SK-N-DZ (cell line): ENCODE data around the gene ARG2. TPM values are rescaled to one million over a fixed set of nuclear protein-coding genes. Genes with fewer than 3 reads are reported as not detected.

Source experiments
- DNase-seq: peaks from one replicate; pipeline ENCODE4 v3.0.0-alpha.2; 2015; ENCODE audit warnings: low spot score
- polyA plus RNA-seq, 2 experiments: library from polyadenylated mRNA; depleted of rRNA; stranded (reverse); fragments of >200 nt; gene quantifications; 2 replicates each; pipeline ENCODE4 v1.2.3, GENCODE V29; 2014

ARG2 gene
- polyA plus RNA-seq (2014; cell fraction: cytosol; rRNA removed), result 20.7 and 22.2 TPM in 2 replicates
- polyA plus RNA-seq (2014; cell fraction: nucleus; rRNA removed), result 14.2 and 20.2 TPM in 2 replicates

DNA sequence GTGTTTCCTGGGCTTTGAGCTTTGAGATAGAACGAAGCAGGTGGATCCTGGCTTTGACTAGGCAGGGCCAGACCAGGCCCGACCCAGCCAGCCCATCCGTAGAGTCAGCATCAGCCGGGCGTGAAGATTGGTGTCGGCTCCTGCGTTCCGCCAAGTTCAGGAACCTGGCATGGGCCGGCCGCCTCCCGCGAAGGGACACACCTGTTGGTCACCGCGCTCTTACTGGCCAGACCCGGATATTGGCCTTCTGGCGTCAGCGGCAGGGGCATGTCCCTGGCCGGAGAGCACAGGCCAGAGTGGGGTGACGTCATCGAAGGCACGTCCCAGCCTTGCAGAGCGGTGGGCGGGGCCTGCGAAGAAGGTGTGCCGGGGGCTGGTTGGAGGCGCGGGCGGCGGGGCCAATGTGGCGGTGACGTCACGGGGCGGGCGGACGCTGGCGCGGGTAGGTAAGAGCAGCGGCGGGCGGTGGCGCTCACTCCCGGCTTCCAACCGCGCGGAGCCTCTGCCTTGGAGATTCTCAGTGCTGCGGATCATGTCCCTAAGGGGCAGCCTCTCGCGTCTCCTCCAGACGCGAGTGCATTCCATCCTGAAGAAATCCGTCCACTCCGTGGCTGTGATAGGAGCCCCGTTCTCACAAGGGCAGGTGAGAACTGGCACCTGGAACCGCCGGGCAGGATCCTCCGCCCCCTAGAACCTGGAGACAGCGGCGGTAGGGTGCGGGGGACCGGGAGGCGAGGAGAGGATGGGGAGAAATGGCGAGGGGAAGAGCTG lies at the start of gene ARG2:
Gene ARG2, plus strand, starts transcription at position 475 of the 771 bp plus-strand sequence. Its CDS starts 58 bp downstream, at position 533.
- peak; percentile 92 for DNase-seq

DNA sequence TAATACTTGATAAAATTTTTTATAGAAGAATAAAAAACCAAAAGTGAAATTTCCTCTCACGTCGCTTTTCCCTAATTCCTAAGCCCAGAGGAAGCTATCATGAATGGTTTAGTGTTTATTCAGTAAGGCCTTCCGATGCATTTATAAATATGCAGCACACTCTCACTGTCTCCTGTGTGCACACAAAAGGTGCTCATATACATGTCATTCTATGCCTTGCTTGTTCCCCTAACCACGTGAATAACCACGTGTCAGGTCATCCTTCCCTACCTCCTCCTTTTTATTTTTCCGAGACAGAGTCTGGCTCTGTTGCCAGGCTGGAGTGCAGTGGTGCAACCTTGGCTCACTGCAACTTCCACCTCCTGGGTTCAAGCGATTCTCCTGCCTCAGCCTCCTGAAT lies 49.3 kb upstream of the ARG2 start:
- DNase-seq, result no peak

DNA sequence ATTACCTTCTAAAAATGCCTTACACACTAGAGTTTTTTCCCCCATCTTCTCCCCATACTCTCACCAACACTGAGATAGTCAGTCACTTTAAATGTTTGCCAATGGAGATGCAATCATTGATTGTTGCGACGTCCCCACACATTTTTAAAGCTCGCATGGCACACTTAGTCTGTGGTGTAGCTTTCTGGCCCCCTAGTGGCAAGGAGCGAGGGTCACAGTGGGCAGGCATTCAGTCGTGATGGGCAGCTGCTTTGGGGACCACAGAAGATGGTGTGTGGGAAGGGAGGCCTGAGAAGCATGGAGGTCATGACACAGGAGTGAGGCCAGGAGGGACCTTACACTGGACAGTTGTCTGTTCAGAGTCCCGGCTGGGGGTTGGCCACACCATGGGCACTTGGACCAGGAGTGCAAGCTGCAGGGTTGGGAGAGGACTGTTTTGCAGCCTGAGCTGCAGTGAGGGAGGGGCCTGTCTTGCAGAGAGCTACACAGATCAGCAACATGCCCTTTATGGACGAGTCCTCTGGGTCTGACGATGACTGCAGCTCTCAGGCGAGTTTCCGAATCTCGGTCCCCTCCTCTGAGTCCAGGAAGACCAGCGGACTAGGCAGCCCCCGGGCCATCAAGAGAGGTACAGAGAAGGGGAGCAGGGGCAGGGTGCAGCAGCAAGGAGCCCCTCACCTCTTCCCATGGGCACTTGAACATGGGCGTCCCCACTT lies 48.3 kb upstream of the ARG2 start:
- peak; percentile 65 for DNase-seq

DNA sequence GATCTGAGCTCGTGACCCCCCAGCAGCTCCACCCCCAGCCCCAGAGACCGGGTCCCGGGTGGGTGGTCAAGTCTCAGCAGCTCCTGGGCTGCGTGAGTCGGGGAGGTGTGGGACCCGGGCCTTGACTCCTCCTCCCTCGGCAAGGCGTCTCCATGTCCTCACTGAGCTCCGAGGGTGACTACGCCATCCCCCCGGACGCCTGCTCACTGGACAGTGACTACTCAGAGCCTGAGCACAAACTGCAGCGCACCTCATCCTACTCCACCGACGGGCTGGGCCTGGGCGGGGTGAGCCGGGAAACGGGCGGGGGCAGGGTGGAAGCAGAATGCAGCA lies 47.8 kb upstream of the ARG2 start:
- peak; percentile 31 for DNase-seq

DNA sequence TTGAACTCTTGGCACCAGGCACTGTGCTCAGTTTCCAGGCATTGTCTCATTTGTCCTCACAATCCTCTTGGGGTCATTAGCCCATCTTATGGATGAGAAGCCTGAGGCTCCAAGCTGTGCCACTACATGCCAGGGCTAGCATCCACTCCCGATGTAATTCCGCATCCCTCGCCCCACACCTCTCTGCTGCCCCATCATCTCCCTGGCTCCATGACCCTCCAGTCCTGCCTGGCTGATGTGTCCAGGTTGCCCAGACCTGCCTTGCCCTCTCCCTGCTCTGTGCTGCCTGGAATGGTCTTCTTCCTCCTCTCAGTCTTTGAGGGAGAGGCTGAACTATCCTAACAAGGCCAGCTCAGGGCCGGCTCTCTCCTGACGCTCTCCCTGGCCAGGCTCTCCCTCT lies 47.1 kb upstream of the ARG2 start:
- DNase-seq, result no peak

DNA sequence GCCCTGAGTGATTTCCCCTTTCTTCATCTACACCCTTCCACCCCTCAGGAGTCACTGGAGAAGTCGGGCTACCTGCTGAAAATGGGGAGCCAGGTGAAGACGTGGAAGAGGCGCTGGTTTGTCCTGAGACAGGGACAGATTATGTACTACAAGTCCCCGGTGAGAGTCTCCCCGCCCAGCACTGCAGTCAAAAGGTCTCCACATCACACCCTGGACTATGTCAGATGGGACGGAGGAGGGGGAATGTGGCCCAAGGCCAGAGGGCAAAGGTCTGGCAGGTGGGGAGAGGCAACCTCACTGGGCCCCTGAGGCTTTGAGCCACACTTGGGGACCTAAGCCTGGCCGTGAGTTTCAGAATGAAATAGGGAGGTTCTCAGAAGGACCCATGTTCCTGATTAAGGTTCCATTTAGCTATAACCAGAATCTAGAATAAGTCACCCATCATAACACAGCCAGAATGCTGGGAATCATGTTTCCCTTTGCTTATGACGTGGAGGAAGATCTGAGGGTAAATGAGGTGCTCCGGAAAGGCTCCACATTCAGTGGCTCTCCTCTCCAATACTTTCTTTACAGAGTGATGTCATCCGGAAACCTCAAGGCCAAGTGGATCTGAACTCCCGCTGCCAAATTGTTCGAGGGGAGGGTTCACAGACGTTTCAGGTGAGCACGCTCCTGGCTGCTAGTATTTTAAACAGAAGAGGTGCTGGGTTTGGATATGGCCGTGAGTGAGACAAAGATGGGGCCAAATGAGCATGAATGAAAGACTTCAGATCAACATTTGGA lies 46.3 kb upstream of the ARG2 start:
- no peak for DNase-seq

DNA sequence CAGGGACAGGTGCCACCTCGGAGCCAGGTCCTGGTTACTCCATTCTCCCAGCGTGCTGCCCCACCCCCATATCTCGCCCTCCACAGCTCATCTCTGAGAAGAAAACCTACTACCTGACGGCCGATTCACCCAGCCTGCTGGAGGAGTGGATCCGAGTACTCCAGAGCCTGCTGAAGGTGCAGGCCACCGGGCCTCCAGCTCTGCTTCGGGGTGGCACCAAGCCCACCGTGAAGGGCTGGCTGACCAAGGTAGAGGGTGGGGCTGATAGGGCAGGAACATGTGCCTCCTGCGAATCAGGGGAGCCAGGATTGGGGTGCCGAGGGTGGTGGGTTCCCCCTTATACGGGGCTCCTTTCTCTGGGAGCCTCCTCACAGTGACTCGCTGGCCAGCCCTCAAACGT lies 45.6 kb upstream of the ARG2 start:
- no peak for DNase-seq

DNA sequence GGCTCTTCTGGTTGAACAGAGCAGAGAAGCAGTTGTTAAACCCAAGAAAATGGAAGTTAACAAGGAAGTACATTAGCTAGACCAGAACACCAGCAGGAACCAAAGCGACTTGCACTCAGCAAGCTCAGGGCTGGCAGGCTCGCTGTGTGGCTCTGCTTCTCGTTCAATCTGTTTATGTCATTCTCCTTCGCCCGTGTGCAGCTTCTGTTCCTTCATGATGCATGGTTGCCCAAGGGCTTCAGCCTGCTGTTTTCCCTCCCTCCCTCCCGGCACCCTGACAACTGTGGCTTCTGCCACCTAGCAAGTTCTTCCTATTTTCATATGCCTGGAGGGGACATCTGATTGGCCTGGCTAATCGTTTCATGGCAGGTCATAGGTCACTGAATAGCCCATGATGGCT lies 44.9 kb upstream of the ARG2 start:
- no peak for DNase-seq

DNA sequence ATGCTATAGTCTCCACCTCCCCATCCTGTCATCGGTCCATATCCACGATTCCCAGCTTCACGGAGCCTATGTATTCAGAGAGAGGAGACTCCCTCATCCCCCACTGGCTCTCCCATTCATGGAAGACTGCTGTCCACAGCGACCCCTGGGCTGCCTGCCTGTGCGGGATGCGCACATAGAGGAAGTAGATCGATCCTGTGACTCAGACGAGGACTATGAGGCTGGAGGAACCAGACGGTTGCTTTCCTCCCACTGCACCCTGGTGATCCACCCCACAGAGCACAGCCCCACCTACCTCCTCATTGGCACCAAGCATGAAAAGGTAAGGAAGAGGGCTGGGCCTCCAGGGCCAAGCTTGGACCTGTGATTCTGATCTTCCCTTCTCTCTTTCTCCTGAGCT lies 44.0 kb upstream of the ARG2 start:
- no peak for DNase-seq

DNA sequence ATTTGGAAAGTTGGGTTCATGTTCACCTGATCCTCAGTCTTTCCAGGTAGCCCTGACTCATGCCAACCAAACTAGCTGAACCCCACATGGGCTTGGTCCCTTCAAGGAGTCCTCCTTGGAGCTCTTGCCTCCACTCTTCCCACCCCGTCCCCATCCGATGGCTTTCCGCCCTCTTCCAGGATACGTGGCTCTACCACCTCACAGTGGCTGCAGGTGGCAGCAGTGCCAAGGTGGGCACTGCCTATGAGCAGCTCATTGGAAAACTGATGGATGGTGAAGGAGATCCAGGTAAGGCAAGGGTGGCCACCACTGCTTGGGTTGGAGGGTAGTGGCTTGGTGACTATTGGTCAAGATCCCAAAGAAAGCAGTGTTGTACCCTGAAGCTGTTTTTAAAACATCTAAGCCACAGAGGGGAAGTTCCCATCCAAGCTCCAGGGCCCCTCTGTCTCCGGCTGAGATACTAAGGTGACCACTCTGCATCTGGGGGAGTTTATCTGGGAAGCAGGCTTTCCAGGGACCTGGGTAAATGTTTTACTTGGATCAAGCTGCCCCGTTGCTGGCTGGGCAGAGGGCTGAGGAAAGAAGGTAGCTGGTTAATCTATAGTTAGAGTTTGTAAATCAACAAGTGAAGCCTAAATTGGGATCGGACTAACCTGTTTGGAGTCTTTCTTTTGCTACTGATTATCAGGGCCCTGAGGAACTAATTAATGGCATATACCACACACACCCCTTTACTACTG lies 43.3 kb upstream of the ARG2 start:
- DNase-seq, result no peak

DNA sequence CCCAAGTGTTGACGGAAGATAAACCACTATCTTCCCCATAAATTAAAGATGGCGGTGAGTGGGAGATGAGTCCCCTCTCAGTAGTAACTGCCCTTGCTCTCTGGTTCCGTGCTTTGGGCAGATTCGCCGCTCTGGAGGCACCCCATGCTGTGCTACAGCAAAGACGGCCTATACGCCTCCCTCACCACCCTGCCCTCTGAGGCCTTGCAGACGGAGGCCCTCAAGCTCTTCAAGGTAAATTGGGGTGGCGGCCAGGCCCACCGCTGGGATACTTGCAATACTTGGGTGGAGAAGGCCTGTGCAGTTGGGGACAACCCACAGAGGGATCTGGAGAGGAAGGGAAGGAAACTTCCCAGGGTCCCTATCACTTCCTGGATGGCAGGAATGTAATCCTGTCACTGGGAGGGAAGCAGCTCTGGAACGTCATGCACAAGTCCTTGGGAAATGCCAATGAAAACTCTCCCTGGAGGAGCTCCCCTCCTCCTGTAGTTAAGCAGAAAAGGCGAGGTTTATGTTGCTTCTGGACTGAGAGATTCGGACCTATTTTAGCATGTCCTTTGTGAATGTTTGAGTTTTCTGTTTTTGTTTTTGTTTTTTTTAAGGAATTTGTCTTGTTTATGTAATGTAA lies 42.4 kb upstream of the ARG2 start:
- DNase-seq, result no peak

DNA sequence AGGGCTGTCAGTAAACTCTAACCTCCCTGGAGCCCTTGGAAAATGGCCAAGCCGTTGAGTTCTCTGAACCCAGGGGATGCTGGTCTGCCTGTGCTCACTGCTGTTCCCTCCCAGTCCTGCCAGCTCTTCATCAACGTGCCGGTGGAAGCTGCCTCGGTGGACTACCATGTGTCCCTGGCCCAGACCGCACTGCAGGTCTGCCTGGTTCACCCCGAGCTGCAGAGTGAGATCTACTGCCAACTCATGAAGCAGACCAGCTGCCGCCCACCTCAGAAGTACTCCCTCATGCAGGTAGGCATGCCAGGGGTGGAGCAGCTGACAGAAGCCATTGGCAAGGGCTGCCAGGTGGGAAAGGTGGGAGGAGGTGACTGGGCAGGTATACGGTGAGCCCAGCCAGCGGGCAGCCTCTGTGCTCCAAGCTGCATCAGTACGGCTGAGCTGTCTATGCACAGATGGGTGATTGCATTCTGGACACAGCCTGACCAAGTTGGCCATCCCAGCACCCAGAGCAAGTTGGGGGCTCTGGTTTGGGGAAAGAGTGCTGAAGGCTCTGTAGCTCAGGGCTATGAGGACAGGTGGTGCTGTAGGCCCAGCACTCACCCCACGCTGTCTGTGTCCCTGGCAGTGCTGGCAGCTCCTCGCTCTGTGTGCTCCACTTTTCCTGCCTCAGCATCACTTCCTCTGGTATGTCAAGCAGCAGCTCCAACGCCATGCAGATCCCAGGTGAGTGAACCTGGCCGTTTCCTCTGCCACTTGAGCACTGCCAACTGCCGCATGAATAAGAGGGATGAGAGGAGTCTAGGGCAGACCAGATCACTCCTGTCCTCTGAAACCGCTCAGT lies 41.6 kb upstream of the ARG2 start:
- no peak for DNase-seq

DNA sequence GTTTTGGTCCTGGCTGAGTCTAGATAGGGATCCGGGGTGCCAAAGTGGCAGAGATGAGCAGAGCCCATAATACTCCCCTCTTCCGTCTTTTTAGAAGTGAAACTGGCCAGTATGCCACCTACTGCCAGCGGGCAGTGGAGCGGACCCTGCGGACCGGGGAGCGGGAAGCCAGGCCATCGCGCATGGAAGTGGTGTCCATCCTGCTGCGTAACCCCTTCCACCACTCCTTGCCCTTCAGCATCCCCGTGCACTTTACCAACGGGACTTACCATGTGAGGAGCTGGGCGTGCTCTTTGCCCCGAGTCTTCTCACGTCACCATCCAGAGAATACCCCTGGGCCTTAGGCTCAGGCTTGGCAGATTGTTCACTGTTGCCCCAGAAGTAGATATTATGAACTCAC lies 40.7 kb upstream of the ARG2 start:
- DNase-seq, result no peak

DNA sequence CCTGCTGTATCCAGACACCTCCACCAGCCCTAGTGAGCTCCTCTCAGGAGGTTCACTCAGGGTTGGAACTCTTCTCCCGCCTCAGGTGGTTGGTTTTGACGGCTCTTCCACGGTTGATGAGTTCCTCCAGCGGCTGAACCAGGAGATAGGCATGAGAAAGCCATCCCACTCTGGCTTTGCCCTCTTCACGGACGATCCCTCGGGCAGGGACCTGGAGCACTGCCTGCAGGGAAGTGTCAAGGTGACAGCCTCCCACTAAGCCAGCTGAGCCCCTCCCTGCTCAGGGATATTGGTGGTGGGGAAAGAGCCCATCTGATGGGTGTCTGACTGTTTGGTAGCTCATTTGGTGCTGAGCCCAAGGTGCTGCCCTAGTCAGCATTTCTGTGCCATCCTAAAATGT lies 40.1 kb upstream of the ARG2 start:
- no peak for DNase-seq

DNA sequence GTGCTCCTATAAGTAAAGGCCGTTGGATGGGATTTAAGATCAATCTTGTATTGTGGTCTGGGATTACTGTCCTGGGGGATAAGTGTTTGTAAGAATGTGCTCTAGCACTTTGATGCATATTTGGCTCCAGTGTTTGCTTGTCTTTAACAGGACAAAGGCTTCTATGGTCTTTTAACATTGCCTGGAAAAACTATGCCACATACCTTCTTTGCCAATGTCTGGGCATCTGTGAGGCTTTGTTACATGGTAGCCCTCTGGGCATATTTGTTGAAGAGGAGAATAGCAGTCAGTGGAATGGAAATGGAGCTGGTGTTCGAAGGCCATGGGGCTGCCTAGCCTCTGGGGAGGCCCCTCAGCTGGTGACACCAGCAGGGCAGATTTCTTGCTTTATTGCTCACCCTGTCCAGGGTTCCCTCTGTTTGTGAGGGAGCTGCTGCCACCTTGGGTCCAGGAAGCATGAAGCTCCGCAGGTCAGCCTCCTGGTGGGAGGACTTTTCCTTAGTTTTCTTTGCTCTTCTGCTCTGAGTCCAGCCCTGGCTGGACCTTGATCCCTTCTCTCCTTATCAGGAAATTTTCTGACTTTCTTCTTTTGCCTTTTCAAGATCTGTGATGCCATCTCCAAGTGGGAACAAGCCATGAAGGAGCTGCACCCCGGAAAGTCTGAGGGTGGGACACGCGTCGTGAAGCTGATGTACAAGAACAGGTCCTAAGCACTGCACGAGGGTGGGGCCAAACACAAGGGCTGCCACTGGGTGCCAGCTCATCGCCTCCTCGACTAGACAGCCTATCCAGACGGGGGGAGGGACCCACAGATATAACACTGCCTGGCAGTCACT lies 39.2 kb upstream of the ARG2 start:
- no peak for DNase-seq

DNA sequence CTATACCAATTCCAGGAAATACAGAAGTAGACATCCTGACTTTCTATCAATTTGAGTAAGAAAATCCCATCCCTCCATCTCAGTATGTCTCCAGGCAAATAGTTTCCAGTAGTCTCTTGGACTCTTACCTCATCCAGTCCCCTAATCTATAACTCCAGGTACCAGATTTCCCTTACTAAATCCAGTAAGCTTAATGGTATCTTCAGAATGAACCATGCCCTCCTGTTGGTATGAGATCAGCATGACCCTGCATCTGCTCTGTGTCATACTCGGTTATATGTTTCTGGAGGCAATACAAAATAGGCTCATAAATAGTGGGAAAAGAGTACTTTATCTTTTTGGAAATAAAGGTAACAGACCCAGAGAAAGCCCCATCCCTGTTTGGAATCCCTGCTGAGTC lies 38.1 kb upstream of the ARG2 start:
- DNase-seq, result no peak

DNA sequence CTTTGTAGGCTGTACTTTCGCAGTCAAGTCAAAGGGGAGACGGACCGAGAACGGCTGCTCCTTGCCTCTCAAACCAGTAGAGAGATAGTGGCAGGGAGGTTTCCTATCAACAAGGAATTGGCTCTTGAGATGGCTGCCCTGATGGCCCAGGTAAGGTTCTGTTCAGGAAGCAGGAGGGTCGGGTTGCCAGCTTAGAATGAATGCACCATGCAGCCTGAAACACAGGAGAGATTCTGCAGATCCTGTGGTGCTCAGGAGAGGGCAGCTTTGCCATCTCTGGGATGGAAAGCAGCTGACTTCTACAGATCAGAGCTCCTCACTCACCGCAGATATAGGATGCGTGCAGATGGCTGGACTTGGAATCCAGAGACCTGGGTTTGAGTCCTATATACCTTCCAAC lies 37.7 kb upstream of the ARG2 start:
- DNase-seq, result no peak

DNA sequence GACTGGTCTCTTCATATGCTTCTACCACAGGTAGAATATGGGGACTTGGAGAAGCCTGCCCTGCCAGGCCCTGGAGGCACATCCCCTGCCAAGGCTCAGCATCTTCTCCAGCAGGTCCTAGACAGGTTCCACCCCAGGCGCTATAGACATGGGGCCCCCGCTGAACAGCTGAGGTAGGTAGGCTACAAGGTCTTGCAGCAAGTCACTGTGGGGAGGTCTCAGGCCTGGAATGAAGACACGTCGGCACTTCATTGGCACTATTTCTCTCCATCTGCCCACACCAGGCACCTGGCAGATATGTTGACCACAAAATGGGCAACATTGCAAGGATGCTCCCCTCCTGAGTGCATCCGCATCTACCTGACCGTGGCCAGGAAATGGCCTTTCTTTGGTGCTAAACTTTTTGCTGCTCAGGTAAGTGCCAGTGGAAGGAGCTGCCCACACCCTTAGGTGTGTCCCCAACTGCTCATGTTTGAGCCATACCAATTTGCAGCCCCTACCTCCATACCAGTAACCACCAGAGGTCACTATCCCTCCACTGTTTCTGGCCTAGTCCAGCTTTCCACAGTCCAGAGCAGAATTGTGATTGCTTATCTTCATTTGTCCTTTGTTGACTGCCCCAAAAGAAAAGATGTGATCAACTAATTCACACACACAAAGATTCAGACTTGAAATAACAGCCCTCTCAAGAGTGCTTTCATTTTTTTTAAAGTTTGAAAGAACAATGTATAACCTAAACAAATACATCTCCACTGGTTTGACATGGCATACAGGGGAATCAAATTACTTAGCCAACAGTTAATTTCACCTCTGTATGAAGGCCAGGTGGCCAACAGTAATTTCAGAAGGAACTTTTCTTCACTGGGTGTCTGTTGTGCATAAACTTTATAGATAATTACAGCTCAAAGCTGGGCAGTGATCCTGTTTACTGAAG lies 35.7 kb upstream of the ARG2 start:
- DNase-seq, result peak; percentile 47
